Muscle layer of duodenum (tissue), 2 donors: ENCODE data around the gene RIPPLY1.

Experiments used
- H3K27ac ChIP-seq: one replicate; pipeline ENCODE4 v1.7.0; 2013; ENCODE audit warnings: mild to moderate bottlenecking, low read length
- H3K27me3 ChIP-seq: one replicate; pipeline ENCODE4 v1.7.0; 2013; ENCODE audit warnings: low read depth, mild to moderate bottlenecking, control low read depth, low read length
- H3K36me3 ChIP-seq, 2 donors: one replicate each; pipeline ENCODE4 v1.7.0; 2013; ENCODE audit warnings: low read length in 2 of 2, control low read depth in 1 of 2, mild to moderate bottlenecking in 1 of 2; ENCODE audit not compliant: insufficient read depth in 2 of 2, control insufficient read depth in 1 of 2
- H3K4me1 ChIP-seq, 2 donors: one replicate each; pipeline ENCODE4 v1.7.0; 2013; ENCODE audit warnings: low read length in 2 of 2, mild to moderate bottlenecking in 2 of 2, control low read depth in 1 of 2, moderate library complexity in 1 of 2; ENCODE audit not compliant: insufficient read depth in 2 of 2, control insufficient read depth in 1 of 2
- H3K4me3 ChIP-seq, 2 donors: one replicate each; pipeline ENCODE4 v1.7.0; 2013; ENCODE audit warnings: low read length in 2 of 2, low read depth in 1 of 2, mild to moderate bottlenecking in 1 of 2
- H3K9me3 ChIP-seq, 2 donors: one replicate each; pipeline ENCODE4 v1.7.0; 2013; ENCODE audit warnings: low read length in 2 of 2, control low read depth in 1 of 2, mild to moderate bottlenecking in 1 of 2; ENCODE audit not compliant: control insufficient read depth in 1 of 2
- donor health status: healthy.

The RIPPLY1 gene

GRCh38 chrX:106903291-106903824 is at the start of gene RIPPLY1:
RIPPLY1 (minus strand) TSS chrX:106903341; CDS start chrX:106903287, 54 bp downstream.
- Histone ChIP-seq H3K27ac (no peak within 1 kb of the TSS), H3K36me3 (no peaks in the 10 kb centered on the region), H3K4me1 (no peaks in the 10 kb centered on the region), H3K9me3 (no peaks in the 10 kb centered on the region), H3K4me3 (no peak within 1 kb of the TSS), H3K27me3 (no peaks in the 10 kb centered on the region)

- no peaks in the 10 kb centered on the region for H3K27me3 ChIP-seq
- H3K36me3 ChIP-seq: peaks cover 9 to 11% of the 10 kb centered on the region in 2 donors
- no peak overlapping the region for H3K27ac ChIP-seq
- H3K4me1 ChIP-seq: no peaks in the 10 kb centered on the region
- no peak overlapping the region for H3K4me3 ChIP-seq
- no peaks in the 10 kb centered on the region for H3K9me3 ChIP-seq
Observed at GRCh38 chrX:106952538-106952937, 49.4 kb upstream of the RIPPLY1 start.

GRCh38 chrX:106952089-106952488 is 48.9 kb upstream of the RIPPLY1 start:
- Histone ChIP-seq H3K9me3 (no peaks in the 10 kb centered on the region), H3K4me1 (no peaks in the 10 kb centered on the region), H3K27me3 (no peaks in the 10 kb centered on the region), H3K4me3 (no peak overlapping the region), H3K27ac (no peak overlapping the region), H3K36me3 (peaks cover 8 to 11% of the 10 kb centered on the region in 2 donors)

- Histone ChIP-seq H3K27me3 (no peaks in the 10 kb centered on the region), H3K9me3 (no peaks in the 10 kb centered on the region), H3K36me3 (peaks cover 4 to 11% of the 10 kb centered on the region in 2 donors), H3K4me1 (no peaks in the 10 kb centered on the region), H3K27ac (no peak overlapping the region), H3K4me3 (no peak overlapping the region)
Observed at GRCh38 chrX:106951230-106951629, 48.1 kb upstream of the RIPPLY1 start.

- Histone ChIP-seq H3K4me3 (no peak overlapping the region), H3K9me3 (no peaks in the 10 kb centered on the region), H3K36me3 (peaks cover 0 to 8% of the 10 kb centered on the region in 2 donors), H3K27me3 (no peaks in the 10 kb centered on the region), H3K27ac (no peak overlapping the region), H3K4me1 (no peaks in the 10 kb centered on the region)
Observed at GRCh38 chrX:106950381-106950780, 47.2 kb upstream of the RIPPLY1 start.

- H3K27ac ChIP-seq: no peak overlapping the region
- no peak overlapping the region for H3K4me3 ChIP-seq
- no peaks in the 10 kb centered on the region for H3K27me3 ChIP-seq
- H3K9me3 ChIP-seq: no peaks in the 10 kb centered on the region
- H3K36me3 ChIP-seq: peaks cover 0 to 8% of the 10 kb centered on the region in 2 donors
- no peaks in the 10 kb centered on the region for H3K4me1 ChIP-seq
Observed at GRCh38 chrX:106949366-106949765, 46.2 kb upstream of the RIPPLY1 start.

GRCh38 chrX:106948641-106949040 is 45.5 kb upstream of the RIPPLY1 start:
- Histone ChIP-seq H3K4me1 (no peaks in the 10 kb centered on the region), H3K4me3 (no peak overlapping the region), H3K9me3 (no peaks in the 10 kb centered on the region), H3K27ac (no peak overlapping the region), H3K36me3 (peaks cover 0 to 8% of the 10 kb centered on the region in 2 donors), H3K27me3 (no peaks in the 10 kb centered on the region)

GRCh38 chrX:106946464-106946863 is 43.3 kb upstream of the RIPPLY1 start:
- Histone ChIP-seq H3K27me3 (no peaks in the 10 kb centered on the region), H3K4me1 (no peaks in the 10 kb centered on the region), H3K36me3 (peaks cover 8 to 16% of the 10 kb centered on the region in 2 donors), H3K27ac (no peak overlapping the region), H3K9me3 (no peaks in the 10 kb centered on the region), H3K4me3 (no peak overlapping the region)

GRCh38 chrX:106940068-106940467 is 36.9 kb upstream of the RIPPLY1 start:
- Histone ChIP-seq H3K27me3 (no peaks in the 10 kb centered on the region), H3K4me1 (no peaks in the 10 kb centered on the region), H3K27ac (no peak overlapping the region), H3K4me3 (no peak overlapping the region), H3K36me3 (peaks cover 0 to 17% of the 10 kb centered on the region in 2 donors), H3K9me3 (no peaks in the 10 kb centered on the region)

GRCh38 chrX:106939566-106939965 is 36.4 kb upstream of the RIPPLY1 start:
- Histone ChIP-seq H3K9me3 (no peaks in the 10 kb centered on the region), H3K4me1 (no peaks in the 10 kb centered on the region), H3K27me3 (no peaks in the 10 kb centered on the region), H3K36me3 (peaks cover 0 to 17% of the 10 kb centered on the region in 2 donors), H3K27ac (no peak overlapping the region), H3K4me3 (no peak overlapping the region)

- Histone ChIP-seq H3K4me1 (peaks cover 0 to 7% of the 10 kb centered on the region in 2 donors), H3K27ac (no peak overlapping the region), H3K27me3 (no peaks in the 10 kb centered on the region), H3K9me3 (no peaks in the 10 kb centered on the region), H3K36me3 (no peaks in the 10 kb centered on the region), H3K4me3 (no peak overlapping the region)
Observed at GRCh38 chrX:106936246-106936645, 33.1 kb upstream of the RIPPLY1 start.

- Histone ChIP-seq H3K27ac (no peak overlapping the region), H3K4me1 (peaks cover 0 to 7% of the 10 kb centered on the region in 2 donors), H3K36me3 (no peaks in the 10 kb centered on the region), H3K27me3 (no peaks in the 10 kb centered on the region), H3K4me3 (no peak overlapping the region), H3K9me3 (no peaks in the 10 kb centered on the region)
Observed at GRCh38 chrX:106935175-106935574, 32.0 kb upstream of the RIPPLY1 start.
